ENCODE data around the gene TSPAN15.

Gene TSPAN15

DNA sequence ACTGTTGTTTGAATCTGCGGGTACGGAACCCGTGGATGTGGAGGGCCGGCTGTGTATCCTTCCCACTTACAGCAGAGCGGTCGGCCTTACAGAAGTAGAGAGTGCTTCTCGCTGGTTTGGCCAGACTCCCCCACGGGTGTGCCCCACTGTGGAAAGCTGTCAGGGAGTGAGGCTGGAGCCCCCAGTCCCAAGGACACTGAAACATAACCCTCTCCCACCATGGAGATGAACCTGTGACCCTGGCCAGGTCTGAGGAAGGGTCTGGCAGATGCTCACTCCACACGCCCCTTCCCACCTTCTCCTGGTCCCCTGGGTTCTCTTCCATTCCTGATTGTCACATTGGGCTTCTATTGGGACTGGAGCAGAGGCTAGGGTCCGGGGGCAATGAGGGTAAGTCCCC, 39.6 kb downstream of the TSPAN15 start:
- DNase-seq = no peak

DNA sequence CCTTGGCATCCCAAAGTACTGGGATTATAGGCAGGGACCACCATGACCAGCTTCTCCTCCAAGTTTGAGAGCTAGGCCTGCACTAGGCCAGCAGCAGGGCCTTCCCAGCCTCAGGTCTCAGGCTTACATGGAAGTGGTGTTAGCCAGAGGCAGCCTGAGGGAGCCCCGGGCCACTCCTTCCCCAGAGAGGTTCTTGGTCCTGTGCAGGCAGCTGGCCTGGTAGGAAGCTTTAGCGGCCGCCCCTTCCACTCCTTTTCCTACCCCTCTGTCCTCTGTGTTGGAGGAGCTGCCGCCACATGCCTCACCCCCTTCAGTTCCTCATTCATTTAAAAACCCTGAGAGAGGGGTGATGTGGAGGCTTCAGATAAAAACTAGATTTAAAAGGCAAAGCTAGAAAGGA, 40.3 kb downstream of the TSPAN15 start:
- Histone ChIP-seq H3K27ac (ENCODE audit: insufficient read depth in 1 of 2, low read depth in 1 of 2, low read length in 2 of 2, poor library complexity in 1 of 2, severe bottlenecking in 2 of 2) (no peak overlapping the region), H3K9me3 (ENCODE audit: control extremely low read depth in 1 of 5, control insufficient read depth in 4 of 5, insufficient read depth in 2 of 5, low read depth in 1 of 5, low read length in 4 of 5) (peaks cover 0 to 17% (median 5%) of the 10 kb centered on the region in 5 experiments), H3K4me1 (ENCODE audit: control extremely low read depth in 1 of 4, control insufficient read depth in 4 of 4, insufficient read depth in 4 of 4, low read length in 3 of 4) (peaks cover 0 to 12% (median 0%) of the 10 kb centered on the region in 4 experiments), H3K4me3 (ENCODE audit: control insufficient read depth in 1 of 7, extremely low read depth in 1 of 7, insufficient read depth in 4 of 7, low read depth in 2 of 7, low read length in 6 of 7) (no peak overlapping the region), H3K36me3 (ENCODE audit: control insufficient read depth in 4 of 4, insufficient read depth in 4 of 4, low read length in 3 of 4) (no peaks in the 10 kb centered on the region), H3K27me3 (replicated peaks in 2 of 5; ENCODE audit: control insufficient read depth in 4 of 5, insufficient read depth in 5 of 5, low read length in 4 of 5) (no peaks in the 10 kb centered on the region)
- CTCF ChIA-PET = interaction anchor here (0.7 to 1.1 kb wide), 3 partner anchors 10 to 24 kb away, joined by 3 read pairs; no protein-coding TSS in a partner anchor
- POLR2A ChIA-PET = interaction anchor here (1.0 kb wide), 1 partner anchor 44 kb away, joined by 3 read pairs; no protein-coding TSS in a partner anchor
- peak in 1 of 3 donors; percentile 17 for DNase-seq
- 67% methylated on average over 3 of the region's 4 CpGs for WGBS (ENCODE audit: insufficient coverage)

More for the DNA sequence above, 39.6 kb downstream of the TSPAN15 start:
- WGBS (ENCODE audit: insufficient coverage) = 93% methylated on average over 7 of the region's 10 CpGs
- no peak overlapping the region for H3K4me3 ChIP-seq (ENCODE audit: control insufficient read depth in 1 of 7, extremely low read depth in 1 of 7, insufficient read depth in 4 of 7, low read depth in 2 of 7, low read length in 6 of 7)
- peaks cover 0 to 17% (median 5%) of the 10 kb centered on the region in 5 experiments for H3K9me3 ChIP-seq (ENCODE audit: control extremely low read depth in 1 of 5, control insufficient read depth in 4 of 5, insufficient read depth in 2 of 5, low read depth in 1 of 5, low read length in 4 of 5)
- ChIA-PET POLR2A (no interaction called here), CTCF (interaction anchor here (0.7 to 0.9 kb wide), 2 partner anchors 9 to 25 kb away, joined by 3 read pairs; no protein-coding TSS in a partner anchor)
- H3K4me1 ChIP-seq (ENCODE audit: control extremely low read depth in 1 of 4, control insufficient read depth in 4 of 4, insufficient read depth in 4 of 4, low read length in 3 of 4) = peaks cover 0 to 12% (median 0%) of the 10 kb centered on the region in 4 experiments
- H3K27ac ChIP-seq (ENCODE audit: insufficient read depth in 1 of 2, low read depth in 1 of 2, low read length in 2 of 2, poor library complexity in 1 of 2, severe bottlenecking in 2 of 2) = no peak overlapping the region
- H3K27me3 ChIP-seq (replicated peaks in 2 of 5; ENCODE audit: control insufficient read depth in 4 of 5, insufficient read depth in 5 of 5, low read length in 4 of 5) = no peaks in the 10 kb centered on the region
- H3K36me3 ChIP-seq (ENCODE audit: control insufficient read depth in 4 of 4, insufficient read depth in 4 of 4, low read length in 3 of 4) = no peaks in the 10 kb centered on the region

DNA sequence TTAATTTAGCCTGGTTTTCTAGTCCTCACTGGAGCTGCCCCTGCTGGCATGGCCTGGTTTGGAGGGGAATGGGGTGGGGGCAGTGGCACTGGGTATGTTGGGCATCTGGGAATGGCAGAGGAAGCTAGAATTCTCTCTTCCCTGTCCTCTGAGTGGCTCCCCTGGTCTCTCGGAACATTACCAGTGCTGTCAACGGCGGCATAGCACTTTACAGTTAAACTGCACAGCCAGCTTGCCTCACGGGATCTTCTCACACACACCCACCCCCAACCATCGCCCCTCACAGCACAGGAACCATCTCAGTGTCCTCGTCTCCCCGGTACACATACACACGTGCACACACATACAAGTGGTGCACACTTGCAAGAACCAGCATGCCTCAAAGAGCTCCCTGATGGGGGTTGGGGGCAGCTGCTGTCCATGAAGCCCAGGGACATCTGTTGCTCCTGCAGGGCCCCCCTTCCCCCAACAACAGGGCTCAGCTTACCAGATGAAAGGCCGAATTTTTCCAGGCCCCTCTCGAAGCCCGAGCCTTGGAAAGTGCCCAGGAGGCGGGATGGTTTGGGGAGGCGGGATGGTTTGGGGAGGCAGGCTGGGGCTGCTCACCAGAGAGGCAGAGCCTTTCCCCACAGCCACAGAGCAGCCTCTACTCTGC, 41.0 kb downstream of the TSPAN15 start:
- Histone ChIP-seq H3K36me3 (ENCODE audit: control insufficient read depth in 4 of 4, insufficient read depth in 4 of 4, low read length in 3 of 4) (no peaks in the 10 kb centered on the region), H3K4me1 (ENCODE audit: control extremely low read depth in 1 of 4, control insufficient read depth in 4 of 4, insufficient read depth in 4 of 4, low read length in 3 of 4) (peaks cover 0 to 12% (median 0%) of the 10 kb centered on the region in 4 experiments), H3K9me3 (ENCODE audit: control extremely low read depth in 1 of 5, control insufficient read depth in 4 of 5, insufficient read depth in 2 of 5, low read depth in 1 of 5, low read length in 4 of 5) (peaks cover 0 to 17% (median 5%) of the 10 kb centered on the region in 5 experiments), H3K27ac (ENCODE audit: insufficient read depth in 1 of 2, low read depth in 1 of 2, low read length in 2 of 2, poor library complexity in 1 of 2, severe bottlenecking in 2 of 2) (no peak overlapping the region), H3K27me3 (replicated peaks in 2 of 5; ENCODE audit: control insufficient read depth in 4 of 5, insufficient read depth in 5 of 5, low read length in 4 of 5) (no peaks in the 10 kb centered on the region), H3K4me3 (ENCODE audit: control insufficient read depth in 1 of 7, extremely low read depth in 1 of 7, insufficient read depth in 4 of 7, low read depth in 2 of 7, low read length in 6 of 7) (no peak overlapping the region)
- WGBS (ENCODE audit: insufficient coverage) = 82% methylated on average over 5 of the region's 13 CpGs
- CTCF ChIA-PET = interaction anchor here (1.1 kb wide), 1 partner anchor 15 kb away, joined by 3 read pairs; no protein-coding TSS in a partner anchor
- DNase-seq = no peak
- POLR2A ChIA-PET = interaction anchor here (1.0 kb wide), 1 partner anchor 45 kb away, joined by 3 read pairs; no protein-coding TSS in a partner anchor

DNA sequence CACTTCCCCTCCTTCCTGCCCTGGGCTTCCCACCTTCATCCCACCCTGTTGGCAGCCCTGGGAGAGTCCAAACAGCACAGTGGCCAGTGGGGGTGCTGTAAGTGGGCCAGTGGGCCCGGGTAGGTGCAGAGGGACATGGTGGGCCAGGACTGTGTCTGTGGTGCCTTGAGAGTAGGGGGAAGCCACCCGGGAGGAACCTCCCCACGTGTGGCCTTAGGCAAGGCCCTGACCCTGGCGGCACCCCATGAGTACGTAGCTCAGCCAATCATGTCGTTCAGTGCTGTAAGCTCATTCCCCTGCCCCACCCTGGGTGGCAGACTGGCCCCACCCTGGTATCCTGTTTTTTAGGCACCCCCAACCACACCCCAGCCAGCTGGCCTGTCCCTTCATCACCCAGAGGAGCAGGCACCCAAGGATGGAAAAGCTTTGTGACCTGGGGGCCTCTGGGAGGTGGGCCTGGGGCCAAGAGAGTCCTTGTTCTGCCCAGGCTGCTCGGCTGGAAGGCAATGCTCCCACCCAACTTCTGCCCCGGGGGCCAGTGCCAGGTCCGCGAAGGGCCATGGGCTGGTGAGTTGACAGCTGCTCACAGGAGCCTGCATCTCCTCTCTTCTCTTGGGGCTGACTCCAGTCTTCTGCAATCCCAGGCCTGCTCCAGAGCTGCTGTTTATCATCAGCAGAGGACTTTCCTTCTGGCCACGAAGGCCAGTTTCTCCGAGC, 41.6 kb downstream of the TSPAN15 start:
- no peak overlapping the region for H3K27ac ChIP-seq (ENCODE audit: insufficient read depth in 1 of 2, low read depth in 1 of 2, low read length in 2 of 2, poor library complexity in 1 of 2, severe bottlenecking in 2 of 2)
- WGBS (ENCODE audit: insufficient coverage) = 88% methylated on average over 12 of the region's 12 CpGs
- H3K4me3 ChIP-seq (ENCODE audit: control insufficient read depth in 1 of 7, extremely low read depth in 1 of 7, insufficient read depth in 4 of 7, low read depth in 2 of 7, low read length in 6 of 7) = no peak overlapping the region
- peaks cover 0 to 18% (median 4%) of the 10 kb centered on the region in 4 experiments for H3K4me1 ChIP-seq (ENCODE audit: control extremely low read depth in 1 of 4, control insufficient read depth in 4 of 4, insufficient read depth in 4 of 4, low read length in 3 of 4)
- H3K27me3 ChIP-seq (replicated peaks in 2 of 5; ENCODE audit: control insufficient read depth in 4 of 5, insufficient read depth in 5 of 5, low read length in 4 of 5) = no peaks in the 10 kb centered on the region
- no peak for DNase-seq
- ChIA-PET POLR2A (no interaction called here), CTCF (interaction anchor here (0.7 kb wide), 1 partner anchor 25 kb away, joined by 3 read pairs; no protein-coding TSS in a partner anchor)
- no peaks in the 10 kb centered on the region for H3K36me3 ChIP-seq (ENCODE audit: control insufficient read depth in 4 of 4, insufficient read depth in 4 of 4, low read length in 3 of 4)
- H3K9me3 ChIP-seq (ENCODE audit: control extremely low read depth in 1 of 5, control insufficient read depth in 4 of 5, insufficient read depth in 2 of 5, low read depth in 1 of 5, low read length in 4 of 5) = peaks cover 0 to 13% (median 2%) of the 10 kb centered on the region in 5 experiments

DNA sequence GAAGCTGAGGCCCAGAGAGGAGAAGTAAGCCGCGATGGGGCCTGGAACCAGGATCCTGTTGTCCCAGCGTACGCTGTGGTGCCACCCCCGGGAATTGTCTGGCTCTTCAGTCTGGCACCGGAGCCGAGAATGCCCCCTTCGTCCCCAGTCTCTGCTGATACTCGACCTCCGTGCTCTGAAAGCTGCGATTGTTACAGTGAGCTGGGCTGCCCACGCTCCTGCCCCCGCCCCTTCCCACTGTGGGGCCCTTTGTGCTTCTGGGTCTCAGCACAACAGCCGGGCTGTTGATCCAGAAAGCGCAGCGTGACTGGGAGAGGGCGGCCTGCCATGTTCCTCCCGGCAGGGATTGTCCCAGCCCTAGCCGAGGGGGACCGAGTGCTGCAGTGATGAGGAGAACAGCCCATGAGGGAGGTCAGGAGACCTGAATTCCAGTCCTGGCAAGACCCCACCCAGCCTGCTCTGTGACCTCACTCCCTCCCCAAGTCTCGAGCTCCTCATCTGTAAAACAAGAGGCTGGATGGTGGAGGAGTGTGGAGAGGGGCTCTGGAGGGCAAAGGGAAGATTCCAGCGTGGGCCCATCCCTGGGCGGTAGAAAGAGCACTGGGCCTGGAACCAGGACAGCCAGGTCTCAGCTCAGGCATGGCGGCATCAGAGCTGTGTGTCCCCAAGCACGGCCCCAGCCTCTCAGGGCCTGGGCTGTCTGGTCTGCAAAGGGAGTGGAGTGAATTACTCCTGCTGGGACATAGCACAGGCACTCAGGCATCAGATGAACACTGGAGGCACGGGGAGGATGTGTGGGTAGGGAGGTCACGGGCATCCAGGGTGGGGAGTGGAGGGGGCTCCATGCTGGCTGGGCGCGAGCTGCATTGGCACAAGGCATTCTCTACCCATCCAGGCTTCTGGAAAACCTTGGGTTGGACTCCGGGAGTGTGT, 43.6 kb downstream of the TSPAN15 start:
- DNase-seq = no peak
- WGBS (ENCODE audit: insufficient coverage) = 96% methylated on average over 25 of the region's 30 CpGs
- H3K27me3 ChIP-seq (replicated peaks in 2 of 5; ENCODE audit: control insufficient read depth in 4 of 5, insufficient read depth in 5 of 5, low read length in 4 of 5) = no peaks in the 10 kb centered on the region
- H3K4me1 ChIP-seq (ENCODE audit: control extremely low read depth in 1 of 4, control insufficient read depth in 4 of 4, insufficient read depth in 4 of 4, low read length in 3 of 4) = peaks cover 0 to 23% (median 8%) of the 10 kb centered on the region in 4 experiments
- H3K36me3 ChIP-seq (ENCODE audit: control insufficient read depth in 4 of 4, insufficient read depth in 4 of 4, low read length in 3 of 4) = no peaks in the 10 kb centered on the region
- POLR2A ChIA-PET = interaction anchor here (0.6 kb wide), 1 partner anchor 300 kb away, joined by 3 read pairs; no protein-coding TSS in a partner anchor
- peaks cover 0 to under 1% (median 0%) of the 10 kb centered on the region in 5 experiments for H3K9me3 ChIP-seq (ENCODE audit: control extremely low read depth in 1 of 5, control insufficient read depth in 4 of 5, insufficient read depth in 2 of 5, low read depth in 1 of 5, low read length in 4 of 5)
- no peak overlapping the region for H3K27ac ChIP-seq (ENCODE audit: insufficient read depth in 1 of 2, low read depth in 1 of 2, low read length in 2 of 2, poor library complexity in 1 of 2, severe bottlenecking in 2 of 2)
- no peak overlapping the region for H3K4me3 ChIP-seq (ENCODE audit: control insufficient read depth in 1 of 7, extremely low read depth in 1 of 7, insufficient read depth in 4 of 7, low read depth in 2 of 7, low read length in 6 of 7)
- CTCF ChIA-PET = interaction anchor here (0.6 to 1.2 kb wide), 2 partner anchors 10 to 142 kb away, joined by 3 read pairs; no protein-coding TSS in a partner anchor

DNA sequence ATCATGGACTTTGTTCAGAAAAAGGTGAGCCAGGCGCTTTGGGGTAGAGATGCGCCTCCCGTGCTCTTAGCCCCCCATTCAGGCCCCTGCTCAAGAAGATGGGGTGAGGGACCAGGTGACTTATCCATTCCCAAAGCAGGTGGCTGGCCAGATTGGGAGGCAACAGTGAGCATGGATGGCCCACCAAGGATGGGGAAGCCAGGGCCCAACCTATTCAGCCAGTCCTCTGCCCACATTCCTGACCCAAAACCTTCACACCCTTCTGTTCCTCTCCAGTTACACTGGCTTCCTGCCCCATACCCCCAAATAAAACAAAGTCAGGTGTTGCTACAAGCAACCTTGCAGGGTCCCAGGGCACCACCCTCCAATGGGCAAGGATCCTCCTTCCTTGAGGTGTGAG, 44.4 kb downstream of the TSPAN15 start:
- WGBS (ENCODE audit: insufficient coverage) = 100% methylated on average over 3 of the region's 3 CpGs
- H3K4me3 ChIP-seq (ENCODE audit: control insufficient read depth in 1 of 7, extremely low read depth in 1 of 7, insufficient read depth in 4 of 7, low read depth in 2 of 7, low read length in 6 of 7) = no peak overlapping the region
- H3K27ac ChIP-seq (ENCODE audit: insufficient read depth in 1 of 2, low read depth in 1 of 2, low read length in 2 of 2, poor library complexity in 1 of 2, severe bottlenecking in 2 of 2) = no peak overlapping the region
- H3K9me3 ChIP-seq (ENCODE audit: control extremely low read depth in 1 of 5, control insufficient read depth in 4 of 5, insufficient read depth in 2 of 5, low read depth in 1 of 5, low read length in 4 of 5) = no peaks in the 10 kb centered on the region
- H3K27me3 ChIP-seq (replicated peaks in 2 of 5; ENCODE audit: control insufficient read depth in 4 of 5, insufficient read depth in 5 of 5, low read length in 4 of 5) = no peaks in the 10 kb centered on the region
- POLR2A ChIA-PET = no interaction called here
- no peaks in the 10 kb centered on the region for H3K36me3 ChIP-seq (ENCODE audit: control insufficient read depth in 4 of 4, insufficient read depth in 4 of 4, low read length in 3 of 4)
- peaks cover 0 to 23% (median 8%) of the 10 kb centered on the region in 4 experiments for H3K4me1 ChIP-seq (ENCODE audit: control extremely low read depth in 1 of 4, control insufficient read depth in 4 of 4, insufficient read depth in 4 of 4, low read length in 3 of 4)
- DNase-seq = no peak
- CTCF ChIA-PET = interaction anchor here (1.5 kb wide), 1 partner anchor 11 kb away, joined by 7 read pairs; no protein-coding TSS in a partner anchor

Measured in common myeloid progenitor, CD34-positive (primary cell).